Tibial nerve (tissue), 4 donors: ENCODE results near the gene PRR16. TPM values are rescaled to one million over a fixed set of nuclear protein-coding genes. Genes with fewer than 3 reads are reported as not detected.

Experiments used
- DNase-seq, 2 donors: peaks; one replicate each; pipeline ENCODE4 v3.0.0-alpha.2; 2019; ENCODE audit warnings: low spot score in 2 of 2
- H3K27ac ChIP-seq, 4 donors: fragments of 200-600 bp; sonication (generic) in 3 of 4; one replicate each; pipeline ENCODE4 v1.5.1; 2017 to 2019; ENCODE audit warnings: mild to moderate bottlenecking in 1 of 4
- H3K27me3 ChIP-seq, 2 donors: fragments of 200-600 bp; sonication (generic) in 1 of 2; one replicate each; pipeline versions ENCODE4 v1.5.1 to v1.6.0; 2017 to 2019
- H3K36me3 ChIP-seq, 3 donors: fragments of 200-600 bp; sonication (generic); one replicate each; pipeline ENCODE4 v1.5.1; 2018 to 2019
- H3K4me1 ChIP-seq, 4 donors: fragments of 200-600 bp; sonication (generic) in 3 of 4; one replicate each; pipeline ENCODE4 v1.5.1; 2017 to 2019
- H3K4me3 ChIP-seq, 4 donors: fragments of 200-600 bp; sonication (generic) in 3 of 4; one replicate each; pipeline ENCODE4 v1.5.1; 2017 to 2019; ENCODE audit warnings: mild to moderate bottlenecking in 1 of 4, moderate library complexity in 1 of 4
- H3K9me3 ChIP-seq, 4 donors: fragments of 200-600 bp; sonication (generic) in 3 of 4; one replicate each; pipeline ENCODE4 v1.5.1; 2017 to 2019
- EP300 ChIP-seq, 2 donors: sonication (generic); formaldehyde crosslinking; IDR thresholded peaks; one replicate each; pipeline ENCODE4 v1.6.1; 2017; ENCODE audit warnings: antibody characterized with exemption in 2 of 2, mild to moderate bottlenecking in 1 of 2
- POLR2A ChIP-seq, 2 donors: fragments of 450-650 bp; IDR thresholded peaks; one replicate each; pipeline ENCODE4 v1.6.1; 2017; ENCODE audit warnings: antibody characterized with exemption in 2 of 2, mild to moderate bottlenecking in 2 of 2, moderate library complexity in 2 of 2
- WGBS, 2 donors: methylation state at CpG; one replicate each; pipeline ENCODE4 v1.1.5; 2018; 5-methylcytosine and 5-hydroxymethylcytosine counted together
- total RNA-seq, 4 donors: library from RNA; depleted of rRNA; stranded (reverse); fragments of >200 nt; gene quantifications; one replicate each; pipeline ENCODE4 v1.1.0, GENCODE V29; 2016
- TF ChIP-seq, protein P1 (sequence below), 5 experiments: fragments of 200-600 bp in 3 of 5; fragments of 450-650 bp in 2 of 5; sonication (generic) in 3 of 5; IDR thresholded peaks; one replicate each; pipeline ENCODE4 v1.5.1; 2016 to 2019; ENCODE audit warnings: antibody characterized with exemption in 5 of 5, mild to moderate bottlenecking in 3 of 5, moderate library complexity in 2 of 5

The PRR16 gene
- total RNA-seq, 4 donors from 2014 or later: 2.1 to 5.1 (median 2.5) TPM; not detected in 1

DNA sequence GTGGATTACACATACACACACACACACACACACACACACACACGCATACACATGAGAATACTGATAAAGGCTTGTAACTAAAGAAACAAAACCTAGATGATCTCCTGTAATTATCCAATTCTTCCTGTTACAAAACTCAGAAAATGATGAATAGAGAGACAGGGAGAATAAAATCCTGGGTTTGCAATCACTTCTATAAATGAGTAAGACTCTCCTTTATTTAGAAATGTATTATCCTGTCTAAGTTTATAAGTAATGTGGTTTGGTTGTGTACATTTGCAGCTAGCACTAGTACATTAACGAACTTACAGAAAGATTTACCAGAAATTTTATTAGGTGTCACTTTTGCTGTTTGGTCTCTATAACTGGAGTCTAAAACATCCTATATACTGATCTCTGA, 2.8 kb upstream of the PRR16 start:
- no peaks in the 10 kb centered on the region for H3K9me3 ChIP-seq
- peaks cover 0 to 11% of the 10 kb centered on the region in 2 donors for H3K27me3 ChIP-seq
- peaks cover 0 to 25% (median 0%) of the 10 kb centered on the region in 4 donors for H3K4me1 ChIP-seq
- no peak for DNase-seq
- TF ChIP-seq, protein P1, sequence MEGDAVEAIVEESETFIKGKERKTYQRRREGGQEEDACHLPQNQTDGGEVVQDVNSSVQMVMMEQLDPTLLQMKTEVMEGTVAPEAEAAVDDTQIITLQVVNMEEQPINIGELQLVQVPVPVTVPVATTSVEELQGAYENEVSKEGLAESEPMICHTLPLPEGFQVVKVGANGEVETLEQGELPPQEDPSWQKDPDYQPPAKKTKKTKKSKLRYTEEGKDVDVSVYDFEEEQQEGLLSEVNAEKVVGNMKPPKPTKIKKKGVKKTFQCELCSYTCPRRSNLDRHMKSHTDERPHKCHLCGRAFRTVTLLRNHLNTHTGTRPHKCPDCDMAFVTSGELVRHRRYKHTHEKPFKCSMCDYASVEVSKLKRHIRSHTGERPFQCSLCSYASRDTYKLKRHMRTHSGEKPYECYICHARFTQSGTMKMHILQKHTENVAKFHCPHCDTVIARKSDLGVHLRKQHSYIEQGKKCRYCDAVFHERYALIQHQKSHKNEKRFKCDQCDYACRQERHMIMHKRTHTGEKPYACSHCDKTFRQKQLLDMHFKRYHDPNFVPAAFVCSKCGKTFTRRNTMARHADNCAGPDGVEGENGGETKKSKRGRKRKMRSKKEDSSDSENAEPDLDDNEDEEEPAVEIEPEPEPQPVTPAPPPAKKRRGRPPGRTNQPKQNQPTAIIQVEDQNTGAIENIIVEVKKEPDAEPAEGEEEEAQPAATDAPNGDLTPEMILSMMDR (IDR thresholded peaks at IDR 0.05): no peak
- TF ChIP-seq POLR2A (IDR thresholded peaks at IDR 0.05) (no peak), EP300 (IDR thresholded peaks at IDR 0.05) (no peak)
- H3K4me3 ChIP-seq: no peak overlapping the region
- H3K36me3 ChIP-seq: no peaks in the 10 kb centered on the region
- H3K27ac ChIP-seq: no peak overlapping the region
- WGBS, 2 donors: 89 to 90% methylated on average over 2 of the region's 2 CpGs

DNA sequence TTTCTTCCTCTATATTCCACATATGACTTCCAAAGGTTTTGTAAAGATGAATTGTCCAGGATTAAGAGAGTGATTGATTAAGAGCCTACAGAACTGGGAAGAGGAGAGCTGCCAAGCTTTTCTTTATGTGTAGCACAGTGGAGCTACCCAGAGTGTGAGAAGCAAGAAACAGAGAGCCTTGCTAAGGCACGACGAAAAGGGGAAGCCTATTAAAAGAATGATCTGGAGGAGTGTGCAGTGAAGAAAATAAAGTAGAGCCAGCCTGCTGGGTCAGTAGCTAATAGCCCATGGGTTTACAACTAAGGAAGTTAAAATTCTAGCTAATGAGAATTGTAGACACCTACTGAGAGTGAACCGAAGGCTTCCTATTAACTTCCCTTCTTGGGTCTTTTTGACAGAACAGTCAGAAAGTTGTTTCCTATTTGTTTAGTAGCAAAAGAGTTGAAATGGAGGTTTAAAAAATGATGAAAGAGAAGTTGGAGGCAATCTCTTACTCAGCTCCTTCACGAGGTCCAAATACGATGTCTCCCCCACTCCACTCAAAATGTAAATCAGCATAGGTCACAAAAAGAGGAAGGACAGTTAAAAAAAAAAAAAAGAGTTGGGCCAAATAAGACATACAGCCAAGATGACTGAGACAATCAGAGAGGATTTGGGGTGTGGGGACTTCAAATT, 957 bp upstream of the PRR16 start:
- H3K27ac ChIP-seq: no peak overlapping the region
- no peaks in the 10 kb centered on the region for H3K9me3 ChIP-seq
- peaks cover 0 to 25% (median 0%) of the 10 kb centered on the region in 4 donors for H3K4me1 ChIP-seq
- H3K4me3 ChIP-seq: no peak overlapping the region
- no peak for DNase-seq
- peaks cover 0 to 11% of the 10 kb centered on the region in 2 donors for H3K27me3 ChIP-seq
- WGBS, 2 donors: 55 to 56% methylated on average over 5 of the region's 5 CpGs
- H3K36me3 ChIP-seq: no peaks in the 10 kb centered on the region
- no peak for TF ChIP-seq EP300 (IDR thresholded peaks at IDR 0.05)
- TF ChIP-seq POLR2A (IDR thresholded peaks at IDR 0.05): no peak

DNA sequence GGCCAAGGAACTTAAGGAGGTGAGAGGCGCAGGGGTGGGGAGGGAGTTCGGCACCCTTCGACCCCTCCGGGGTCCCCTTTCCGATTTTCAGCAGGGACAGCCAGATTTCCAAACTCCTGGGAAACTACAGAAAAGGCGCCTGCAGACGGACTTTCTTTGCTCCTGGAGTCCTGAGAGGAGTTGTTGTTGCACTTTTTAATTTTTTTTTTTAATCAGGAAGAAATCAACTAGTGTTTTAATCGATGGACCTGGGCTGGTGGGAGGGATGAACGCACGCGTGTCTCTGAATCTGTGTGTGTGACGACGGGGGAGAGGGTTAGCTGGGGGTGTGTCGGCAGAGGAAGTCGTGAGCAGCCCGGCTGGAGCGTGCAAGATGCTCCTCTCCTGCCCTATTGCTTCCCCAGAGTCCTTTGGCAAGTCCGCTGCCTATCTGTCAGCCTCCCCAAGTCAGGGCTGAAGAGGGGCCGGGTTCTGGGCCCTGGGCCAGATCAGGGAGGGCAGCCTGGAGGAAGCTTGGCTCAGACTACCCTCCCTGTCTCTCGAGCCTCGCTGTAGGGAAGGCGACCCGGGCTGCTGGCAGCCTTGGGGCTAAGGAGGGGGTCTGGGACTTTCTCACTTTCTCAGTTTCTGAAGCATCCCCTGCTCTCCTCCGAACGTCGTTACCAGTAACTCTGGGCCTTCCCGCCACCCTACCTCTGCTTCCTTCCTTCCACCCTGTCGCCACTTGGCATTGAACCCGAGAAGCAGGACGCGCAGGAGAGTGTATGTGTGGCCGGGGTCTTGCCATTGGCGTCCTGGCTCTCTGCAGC, 731 bp downstream of the PRR16 start:
- WGBS, 2 donors: 1% methylated on average over 33 of the region's 33 CpGs
- H3K4me3 ChIP-seq: peak overlapping the region; percentile 35 to 62 (median 52)
- TF ChIP-seq, protein P1 (IDR thresholded peaks at IDR 0.05): no peak
- TF ChIP-seq EP300 (IDR thresholded peaks at IDR 0.05): no peak
- no peak for TF ChIP-seq POLR2A (IDR thresholded peaks at IDR 0.05)
- peaks cover 0 to 11% of the 10 kb centered on the region in 2 donors for H3K27me3 ChIP-seq
- H3K9me3 ChIP-seq: no peaks in the 10 kb centered on the region
- no peaks in the 10 kb centered on the region for H3K36me3 ChIP-seq
- H3K4me1 ChIP-seq: peaks cover 0 to 25% (median 0%) of the 10 kb centered on the region in 4 donors
- no peak for DNase-seq
- H3K27ac ChIP-seq: peak overlapping the region in 2 of 4 donors; percentile 14 to 50

DNA sequence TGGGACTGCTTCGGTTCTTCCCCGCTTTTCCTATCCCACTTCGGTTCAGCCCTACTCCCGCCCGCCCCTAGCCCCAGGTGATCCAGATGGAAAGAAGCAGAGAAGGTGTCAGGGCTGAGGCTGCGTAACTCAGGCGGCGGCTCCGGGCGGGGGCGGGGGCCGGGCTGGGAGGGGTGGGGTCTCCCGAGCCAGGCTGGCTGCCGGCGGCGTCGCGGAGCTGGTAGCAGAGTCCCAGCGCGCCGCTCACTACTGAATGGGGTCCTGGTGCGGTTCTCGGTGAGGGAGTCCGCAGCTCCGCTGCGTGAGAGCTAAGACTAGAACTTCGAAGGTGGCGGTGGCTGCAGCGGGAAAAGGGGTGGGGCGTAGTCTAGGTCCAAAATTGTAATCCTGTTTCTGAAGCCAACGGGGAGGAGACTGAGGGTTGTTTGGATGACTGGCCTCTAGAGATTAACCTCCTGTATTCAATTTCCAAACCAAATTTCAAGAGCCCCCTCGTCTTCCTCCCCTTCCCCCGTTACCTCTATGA, 1.4 kb downstream of the PRR16 start:
- TF ChIP-seq POLR2A (IDR thresholded peaks at IDR 0.05): no peak
- TF ChIP-seq, protein P1 (IDR thresholded peaks at IDR 0.05): no peak
- DNase-seq: no peak
- WGBS, 2 donors: 2 to 4% methylated on average over 26 to 33 of the region's 33 CpGs

DNA sequence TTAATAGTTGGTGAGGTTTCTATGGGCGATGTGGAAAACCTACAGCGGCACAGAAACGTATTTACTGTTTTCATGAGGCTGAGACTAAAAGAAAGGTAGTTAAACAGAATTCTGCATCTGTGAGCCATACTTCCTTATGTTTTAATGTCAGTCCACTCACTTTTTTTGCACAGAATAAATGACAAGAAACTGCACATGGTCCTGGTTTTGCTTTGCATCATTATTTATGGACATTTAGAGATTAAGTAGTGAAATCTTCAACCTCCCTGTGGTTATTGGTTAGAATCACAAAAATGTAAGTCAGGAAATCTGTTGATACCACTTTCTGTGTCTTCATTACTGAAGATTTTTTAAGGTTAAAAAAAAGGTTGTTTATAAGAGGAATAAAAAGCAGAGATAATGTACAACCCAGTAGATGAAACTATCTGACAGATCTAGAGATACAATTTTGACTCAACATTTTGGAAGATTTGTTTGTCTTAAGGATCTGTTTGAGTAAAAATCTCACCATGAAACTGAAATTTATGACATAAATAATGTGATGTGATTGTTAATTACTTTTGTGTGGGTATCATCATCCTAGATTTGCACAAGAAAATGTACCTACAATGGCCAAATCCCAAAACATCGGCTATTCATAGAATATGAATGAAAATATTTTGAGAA, 2.4 kb downstream of the PRR16 start:
- Histone ChIP-seq H3K9me3 (no peaks in the 10 kb centered on the region), H3K27me3 (peaks cover 0 to 11% of the 10 kb centered on the region in 2 donors), H3K36me3 (no peaks in the 10 kb centered on the region), H3K27ac (no peak overlapping the region), H3K4me1 (peaks cover 0 to 25% (median 0%) of the 10 kb centered on the region in 4 donors), H3K4me3 (no peak overlapping the region)
- DNase-seq: no peak
- 72 to 79% methylated on average over 4 of the region's 4 CpGs for WGBS, 2 donors
- TF ChIP-seq EP300 (IDR thresholded peaks at IDR 0.05) (no peak), POLR2A (IDR thresholded peaks at IDR 0.05) (no peak)
- TF ChIP-seq, protein P1 (IDR thresholded peaks at IDR 0.05): no peak

More for the DNA sequence above, 1.4 kb downstream of the PRR16 start:
- peak overlapping the region; percentile 35 to 62 (median 52) for H3K4me3 ChIP-seq
- H3K4me1 ChIP-seq: peaks cover 0 to 25% (median 0%) of the 10 kb centered on the region in 4 donors
- no peaks in the 10 kb centered on the region for H3K36me3 ChIP-seq
- H3K27me3 ChIP-seq: peaks cover 0 to 11% of the 10 kb centered on the region in 2 donors
- H3K9me3 ChIP-seq: no peaks in the 10 kb centered on the region
- peak overlapping the region in 1 of 4 donors; percentile 50 for H3K27ac ChIP-seq
